ENCODE results near the gene ZMIZ1.

The ZMIZ1 gene

DNA sequence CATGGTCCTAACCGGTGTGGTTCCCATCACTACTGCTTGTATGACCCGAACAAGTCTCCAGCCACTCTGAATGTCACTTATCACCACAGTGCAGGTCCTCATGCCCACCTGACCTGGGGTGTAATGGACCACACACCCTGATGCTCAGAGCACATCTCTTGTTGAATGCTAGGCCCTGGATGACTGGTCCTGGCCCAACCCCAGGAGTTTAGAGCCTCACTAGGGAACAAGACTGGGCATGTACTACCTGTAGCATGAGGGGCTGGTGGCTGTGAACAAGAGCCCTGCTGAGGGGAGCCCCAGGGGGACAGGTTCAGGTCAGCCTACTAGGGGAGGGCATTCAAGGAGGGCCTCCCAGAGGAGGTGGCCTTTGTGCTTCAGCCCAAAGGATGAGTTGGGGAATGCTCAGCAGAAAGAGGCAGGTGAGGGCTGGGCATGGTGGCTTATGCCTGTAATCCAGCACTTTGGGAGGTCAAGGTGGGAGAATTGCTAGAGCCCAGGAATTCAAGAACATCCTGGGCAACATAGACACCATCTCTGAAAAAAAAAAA, 31.2 kb downstream of the ZMIZ1 start:
- peak overlapping the region in 1 of 7 experiments; percentile 5 for H3K4me3 ChIP-seq (ENCODE audit: control insufficient read depth in 1 of 7, extremely low read depth in 1 of 7, insufficient read depth in 4 of 7, low read depth in 2 of 7, low read length in 6 of 7)
- peaks cover 14 to 100% (median 98%) of the 10 kb centered on the region in 4 experiments for H3K4me1 ChIP-seq (ENCODE audit: control extremely low read depth in 1 of 4, control insufficient read depth in 4 of 4, insufficient read depth in 4 of 4, low read length in 3 of 4)
- CTCF ChIA-PET, result interaction anchor here (1.4 to 4.0 kb wide), 2 partner anchors 24 to 97 kb away, joined by 3 to 19 read pairs; no protein-coding TSS in a partner anchor
- POLR2A ChIA-PET, result no interaction called here
- peaks cover 0 to 40% (median 2%) of the 10 kb centered on the region in 4 experiments for H3K36me3 ChIP-seq (ENCODE audit: control insufficient read depth in 4 of 4, insufficient read depth in 4 of 4, low read length in 3 of 4)
- DNase-seq, result no peak
- H3K9me3 ChIP-seq (ENCODE audit: control extremely low read depth in 1 of 5, control insufficient read depth in 4 of 5, insufficient read depth in 2 of 5, low read depth in 1 of 5, low read length in 4 of 5), result no peaks in the 10 kb centered on the region
- peak overlapping the region in 1 of 2 experiments; percentile 35 for H3K27ac ChIP-seq (ENCODE audit: insufficient read depth in 1 of 2, low read depth in 1 of 2, low read length in 2 of 2, poor library complexity in 1 of 2, severe bottlenecking in 2 of 2)
- H3K27me3 ChIP-seq (replicated peaks in 2 of 5; ENCODE audit: control insufficient read depth in 4 of 5, insufficient read depth in 5 of 5, low read length in 4 of 5), result no peaks in the 10 kb centered on the region
- 93% methylated on average over 2 of the region's 2 CpGs for WGBS (ENCODE audit: insufficient coverage)

DNA sequence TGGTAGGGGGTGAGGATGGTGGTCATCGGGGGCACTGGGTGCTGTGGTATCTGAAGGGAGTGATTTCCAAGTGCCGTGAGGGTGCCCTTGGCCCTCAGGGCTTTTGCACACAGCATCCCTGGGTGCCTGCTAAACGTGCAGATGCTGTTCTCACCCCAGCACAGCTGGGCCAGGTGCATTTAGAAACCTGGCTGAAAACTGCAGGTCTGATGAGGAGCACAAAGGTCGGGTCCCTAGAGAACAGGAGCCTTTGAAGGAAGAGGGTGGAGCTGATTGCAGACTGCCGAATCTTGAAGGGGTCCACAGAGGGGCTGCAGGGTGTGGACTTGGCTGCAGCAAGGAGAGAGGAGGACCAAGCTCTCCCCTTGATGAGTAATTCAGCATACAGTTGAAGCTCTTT, 32.0 kb downstream of the ZMIZ1 start:
- DNase-seq, result no peak
- ChIA-PET POLR2A (no interaction called here), CTCF (interaction anchor here (1.0 to 4.0 kb wide), 9 partner anchors 10 to 96 kb away, joined by 3 to 19 read pairs (median 3); no protein-coding TSS in a partner anchor)
- H3K27me3 ChIP-seq (replicated peaks in 2 of 5; ENCODE audit: control insufficient read depth in 4 of 5, insufficient read depth in 5 of 5, low read length in 4 of 5), result no peaks in the 10 kb centered on the region
- peak overlapping the region; percentile 28 to 74 for H3K27ac ChIP-seq (ENCODE audit: insufficient read depth in 1 of 2, low read depth in 1 of 2, low read length in 2 of 2, poor library complexity in 1 of 2, severe bottlenecking in 2 of 2)
- peaks cover 14 to 100% (median 98%) of the 10 kb centered on the region in 4 experiments for H3K4me1 ChIP-seq (ENCODE audit: control extremely low read depth in 1 of 4, control insufficient read depth in 4 of 4, insufficient read depth in 4 of 4, low read length in 3 of 4)
- H3K36me3 ChIP-seq (ENCODE audit: control insufficient read depth in 4 of 4, insufficient read depth in 4 of 4, low read length in 3 of 4), result peaks cover 0 to 38% (median 2%) of the 10 kb centered on the region in 4 experiments
- peak overlapping the region in 1 of 7 experiments; percentile 9 for H3K4me3 ChIP-seq (ENCODE audit: control insufficient read depth in 1 of 7, extremely low read depth in 1 of 7, insufficient read depth in 4 of 7, low read depth in 2 of 7, low read length in 6 of 7)
- WGBS (ENCODE audit: insufficient coverage), result 48% methylated on average over 5 of the region's 5 CpGs
- H3K9me3 ChIP-seq (ENCODE audit: control extremely low read depth in 1 of 5, control insufficient read depth in 4 of 5, insufficient read depth in 2 of 5, low read depth in 1 of 5, low read length in 4 of 5), result no peaks in the 10 kb centered on the region

DNA sequence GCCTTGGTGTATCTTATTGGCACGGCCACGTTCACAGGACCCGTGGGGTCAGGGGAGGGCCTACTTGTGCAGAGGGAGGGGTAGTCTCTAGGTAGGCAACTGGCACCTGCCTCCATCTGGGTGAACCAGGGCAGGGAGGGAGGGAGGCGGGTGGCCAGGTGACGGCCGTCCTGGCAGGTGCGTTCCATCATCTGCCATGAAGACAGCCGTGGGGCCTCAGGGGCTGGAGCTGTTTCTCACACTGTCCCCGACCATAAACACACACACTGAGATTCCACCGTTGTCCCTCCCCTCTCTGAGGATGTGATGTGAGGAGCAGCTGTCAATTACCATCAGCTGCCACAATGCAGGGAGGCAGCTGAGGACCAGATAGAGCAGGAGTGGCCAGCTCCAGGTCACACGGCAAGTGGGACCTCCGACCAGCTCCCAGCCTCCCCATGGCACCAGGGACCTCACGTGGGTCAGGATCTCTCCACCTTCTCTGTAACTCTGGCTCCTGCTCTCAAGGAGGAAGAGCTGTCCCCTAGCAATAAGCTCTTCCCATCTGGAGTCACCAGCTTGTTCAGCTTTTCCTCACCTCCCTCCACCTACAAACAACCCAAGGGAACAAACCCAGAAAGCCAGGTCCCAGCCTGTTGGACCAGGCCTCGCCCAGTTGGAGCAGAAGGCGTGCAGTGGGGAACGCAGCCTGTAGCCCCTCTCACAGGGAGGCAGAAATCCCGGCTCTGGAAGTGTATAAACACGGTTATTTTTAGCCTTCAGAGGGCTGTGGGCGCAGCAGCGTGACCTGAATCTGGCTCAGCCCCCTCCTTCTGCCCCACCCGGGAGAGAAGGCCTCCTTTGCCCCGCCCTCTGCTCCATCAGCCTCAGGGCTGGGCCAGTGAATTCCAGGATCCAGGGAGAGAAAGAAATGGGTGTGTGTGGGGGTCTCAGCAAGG, 33.1 kb downstream of the ZMIZ1 start:
- Histone ChIP-seq H3K27ac (ENCODE audit: insufficient read depth in 1 of 2, low read depth in 1 of 2, low read length in 2 of 2, poor library complexity in 1 of 2, severe bottlenecking in 2 of 2) (peak overlapping the region; percentile 28 to 74), H3K27me3 (replicated peaks in 2 of 5; ENCODE audit: control insufficient read depth in 4 of 5, insufficient read depth in 5 of 5, low read length in 4 of 5) (no peaks in the 10 kb centered on the region), H3K36me3 (ENCODE audit: control insufficient read depth in 4 of 4, insufficient read depth in 4 of 4, low read length in 3 of 4) (peaks cover 0 to 40% (median 2%) of the 10 kb centered on the region in 4 experiments), H3K9me3 (ENCODE audit: control extremely low read depth in 1 of 5, control insufficient read depth in 4 of 5, insufficient read depth in 2 of 5, low read depth in 1 of 5, low read length in 4 of 5) (no peaks in the 10 kb centered on the region), H3K4me3 (ENCODE audit: control insufficient read depth in 1 of 7, extremely low read depth in 1 of 7, insufficient read depth in 4 of 7, low read depth in 2 of 7, low read length in 6 of 7) (peak overlapping the region in 3 of 7 experiments; percentile 38 to 47 (median 38)), H3K4me1 (ENCODE audit: control extremely low read depth in 1 of 4, control insufficient read depth in 4 of 4, insufficient read depth in 4 of 4, low read length in 3 of 4) (peaks cover 14 to 100% (median 99%) of the 10 kb centered on the region in 4 experiments)
- peak in 2 of 3 donors; percentile 48 to 61 for DNase-seq
- ChIA-PET CTCF (interaction anchor here (1.0 to 4.6 kb wide), 13 partner anchors 11 to 93 kb away, joined by 3 to 27 read pairs (median 5); no protein-coding TSS in a partner anchor), POLR2A (interaction anchor here (1.0 to 1.7 kb wide), 3 partner anchors 27 to 45 kb away, joined by 4 to 7 read pairs (median 5); no protein-coding TSS in a partner anchor)
- WGBS (ENCODE audit: insufficient coverage), result 13% methylated on average over 10 of the region's 22 CpGs

DNA sequence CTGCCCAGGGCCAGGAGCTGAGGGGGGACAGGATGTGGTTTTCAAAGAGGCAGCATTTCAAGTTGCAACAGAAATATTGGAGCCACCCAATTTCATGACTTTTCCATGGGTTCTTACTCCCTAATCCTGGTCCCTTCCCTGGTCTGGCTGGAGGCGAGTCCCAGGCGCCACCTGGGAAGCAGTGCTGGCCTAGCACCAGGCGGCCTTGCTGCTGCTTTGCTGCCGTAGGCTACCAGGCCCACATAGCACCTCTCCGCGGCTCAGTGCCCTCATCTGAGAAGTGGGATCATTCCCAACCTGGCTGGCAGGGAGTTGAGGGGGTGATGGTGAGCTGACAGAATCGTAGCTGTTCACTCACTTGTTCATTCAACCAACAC, 33.7 kb downstream of the ZMIZ1 start:
- H3K4me1 ChIP-seq (ENCODE audit: control extremely low read depth in 1 of 4, control insufficient read depth in 4 of 4, insufficient read depth in 4 of 4, low read length in 3 of 4), result peaks cover 14 to 99% (median 99%) of the 10 kb centered on the region in 4 experiments
- DNase-seq, result no peak
- peaks cover 0 to 42% (median 2%) of the 10 kb centered on the region in 4 experiments for H3K36me3 ChIP-seq (ENCODE audit: control insufficient read depth in 4 of 4, insufficient read depth in 4 of 4, low read length in 3 of 4)
- H3K27ac ChIP-seq (ENCODE audit: insufficient read depth in 1 of 2, low read depth in 1 of 2, low read length in 2 of 2, poor library complexity in 1 of 2, severe bottlenecking in 2 of 2), result peak overlapping the region; percentile 28 to 74
- ChIA-PET CTCF (interaction anchor here (1.0 to 4.6 kb wide), 10 partner anchors 11 to 93 kb away, joined by 3 to 27 read pairs (median 6); no protein-coding TSS in a partner anchor), POLR2A (interaction anchor here (1.5 to 1.7 kb wide), 3 partner anchors 8 to 44 kb away, joined by 4 to 7 read pairs (median 5); no protein-coding TSS in a partner anchor)
- no peaks in the 10 kb centered on the region for H3K27me3 ChIP-seq (replicated peaks in 2 of 5; ENCODE audit: control insufficient read depth in 4 of 5, insufficient read depth in 5 of 5, low read length in 4 of 5)
- WGBS (ENCODE audit: insufficient coverage), result 73% methylated on average over 4 of the region's 7 CpGs
- H3K4me3 ChIP-seq (ENCODE audit: control insufficient read depth in 1 of 7, extremely low read depth in 1 of 7, insufficient read depth in 4 of 7, low read depth in 2 of 7, low read length in 6 of 7), result peak overlapping the region in 3 of 7 experiments; percentile 38 to 47 (median 38)
- H3K9me3 ChIP-seq (ENCODE audit: control extremely low read depth in 1 of 5, control insufficient read depth in 4 of 5, insufficient read depth in 2 of 5, low read depth in 1 of 5, low read length in 4 of 5), result no peaks in the 10 kb centered on the region

DNA sequence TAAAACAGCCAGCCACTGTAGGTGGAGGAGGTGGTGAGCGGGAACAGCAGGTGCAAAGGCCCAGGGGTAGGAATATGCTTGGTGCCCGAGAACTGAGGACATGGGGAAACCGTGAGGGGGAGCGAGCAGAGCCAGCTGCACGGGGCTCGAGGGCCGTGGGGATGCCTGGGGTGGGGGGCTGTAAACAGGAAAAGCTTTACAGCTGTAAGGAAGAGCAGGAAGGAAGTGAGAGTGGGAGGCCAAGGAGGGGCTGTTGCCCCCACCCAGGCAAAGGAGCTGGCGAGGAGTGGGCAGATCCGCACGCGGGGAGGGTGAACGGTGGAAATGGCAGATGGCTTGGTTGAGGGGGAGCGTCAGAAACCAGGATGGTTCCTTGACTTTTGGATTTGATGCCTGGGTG, 34.4 kb downstream of the ZMIZ1 start:
- peaks cover 10 to 99% (median 97%) of the 10 kb centered on the region in 4 experiments for H3K4me1 ChIP-seq (ENCODE audit: control extremely low read depth in 1 of 4, control insufficient read depth in 4 of 4, insufficient read depth in 4 of 4, low read length in 3 of 4)
- DNase-seq, result peak; percentile 33 to 87 (median 79)
- CTCF ChIA-PET, result interaction anchor here (1.0 to 4.6 kb wide), 11 partner anchors 10 to 92 kb away, joined by 3 to 27 read pairs (median 6); no protein-coding TSS in a partner anchor
- no peaks in the 10 kb centered on the region for H3K27me3 ChIP-seq (replicated peaks in 2 of 5; ENCODE audit: control insufficient read depth in 4 of 5, insufficient read depth in 5 of 5, low read length in 4 of 5)
- H3K27ac ChIP-seq (ENCODE audit: insufficient read depth in 1 of 2, low read depth in 1 of 2, low read length in 2 of 2, poor library complexity in 1 of 2, severe bottlenecking in 2 of 2), result peak overlapping the region in 1 of 2 experiments; percentile 74
- no peaks in the 10 kb centered on the region for H3K9me3 ChIP-seq (ENCODE audit: control extremely low read depth in 1 of 5, control insufficient read depth in 4 of 5, insufficient read depth in 2 of 5, low read depth in 1 of 5, low read length in 4 of 5)
- H3K36me3 ChIP-seq (ENCODE audit: control insufficient read depth in 4 of 4, insufficient read depth in 4 of 4, low read length in 3 of 4), result peaks cover 0 to 41% (median 2%) of the 10 kb centered on the region in 4 experiments
- peak overlapping the region in 2 of 7 experiments; percentile 39 to 48 for H3K4me3 ChIP-seq (ENCODE audit: control insufficient read depth in 1 of 7, extremely low read depth in 1 of 7, insufficient read depth in 4 of 7, low read depth in 2 of 7, low read length in 6 of 7)
- WGBS (ENCODE audit: insufficient coverage), result 12% methylated on average over 12 of the region's 13 CpGs
- POLR2A ChIA-PET, result interaction anchor here (0.9 to 1.7 kb wide), 5 partner anchors 9 to 43 kb away, joined by 3 to 7 read pairs (median 4); no protein-coding TSS in a partner anchor

DNA sequence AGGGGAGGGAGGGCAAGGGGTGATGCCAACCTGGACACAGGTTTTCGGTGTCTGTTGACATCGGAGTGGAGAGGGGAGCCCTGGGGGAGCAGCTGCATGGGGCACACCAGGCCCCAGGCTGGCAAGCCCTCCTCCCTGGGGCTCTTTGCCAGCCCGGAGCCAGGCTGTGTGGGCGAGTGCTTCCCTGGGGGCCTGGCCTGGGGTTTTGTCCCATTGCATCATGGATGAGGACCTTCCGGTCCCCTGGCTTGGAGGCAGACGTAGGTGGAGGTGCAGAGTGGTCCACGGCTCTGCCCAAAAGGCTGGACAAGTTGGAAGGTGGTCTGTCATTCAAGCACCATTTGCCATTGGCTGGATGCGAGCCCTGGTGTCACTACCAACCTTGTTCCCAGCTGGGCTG, 34.8 kb downstream of the ZMIZ1 start:
- Histone ChIP-seq H3K4me1 (ENCODE audit: control extremely low read depth in 1 of 4, control insufficient read depth in 4 of 4, insufficient read depth in 4 of 4, low read length in 3 of 4) (peaks cover 10 to 99% (median 94%) of the 10 kb centered on the region in 4 experiments), H3K27ac (ENCODE audit: insufficient read depth in 1 of 2, low read depth in 1 of 2, low read length in 2 of 2, poor library complexity in 1 of 2, severe bottlenecking in 2 of 2) (peak overlapping the region in 1 of 2 experiments; percentile 74), H3K27me3 (replicated peaks in 2 of 5; ENCODE audit: control insufficient read depth in 4 of 5, insufficient read depth in 5 of 5, low read length in 4 of 5) (no peaks in the 10 kb centered on the region), H3K36me3 (ENCODE audit: control insufficient read depth in 4 of 4, insufficient read depth in 4 of 4, low read length in 3 of 4) (peaks cover 0 to 39% (median 2%) of the 10 kb centered on the region in 4 experiments), H3K4me3 (ENCODE audit: control insufficient read depth in 1 of 7, extremely low read depth in 1 of 7, insufficient read depth in 4 of 7, low read depth in 2 of 7, low read length in 6 of 7) (peak overlapping the region in 2 of 7 experiments; percentile 39 to 48), H3K9me3 (ENCODE audit: control extremely low read depth in 1 of 5, control insufficient read depth in 4 of 5, insufficient read depth in 2 of 5, low read depth in 1 of 5, low read length in 4 of 5) (no peaks in the 10 kb centered on the region)
- POLR2A ChIA-PET, result interaction anchor here (0.9 to 1.7 kb wide), 5 partner anchors 9 to 43 kb away, joined by 3 to 7 read pairs (median 4); no protein-coding TSS in a partner anchor
- 12% methylated on average over 7 of the region's 8 CpGs for whole genome bisulfite sequencing (ENCODE audit: insufficient coverage)
- CTCF ChIA-PET, result interaction anchor here (1.1 to 4.6 kb wide), 8 partner anchors 10 to 29 kb away, joined by 3 to 27 read pairs (median 8); no protein-coding TSS in a partner anchor
- no peak for DNase-seq

Measured in common myeloid progenitor, CD34-positive (primary cell).